Camera-type eye (tissue), 1 donor: ENCODE measurements around the gene KANK4. TPM values are rescaled to one million over a fixed set of nuclear protein-coding genes. Genes with fewer than 3 reads are reported as not detected.

Experiments
- total RNA-seq: library from RNA; depleted of rRNA; stranded (reverse); fragments of >200 nt; gene quantifications from one replicate; pipeline ENCODE4 v1.2.3, GENCODE V29; 2014

KANK4 gene
- 18.5 TPM for total RNA-seq

GRCh38 chr1:62318756-62319544, at the start of gene KANK4:
Gene KANK4, minus strand, starts transcription at chr1:62319434. Its CDS starts 37,870 bp downstream, at chr1:62281564.

DNA sequence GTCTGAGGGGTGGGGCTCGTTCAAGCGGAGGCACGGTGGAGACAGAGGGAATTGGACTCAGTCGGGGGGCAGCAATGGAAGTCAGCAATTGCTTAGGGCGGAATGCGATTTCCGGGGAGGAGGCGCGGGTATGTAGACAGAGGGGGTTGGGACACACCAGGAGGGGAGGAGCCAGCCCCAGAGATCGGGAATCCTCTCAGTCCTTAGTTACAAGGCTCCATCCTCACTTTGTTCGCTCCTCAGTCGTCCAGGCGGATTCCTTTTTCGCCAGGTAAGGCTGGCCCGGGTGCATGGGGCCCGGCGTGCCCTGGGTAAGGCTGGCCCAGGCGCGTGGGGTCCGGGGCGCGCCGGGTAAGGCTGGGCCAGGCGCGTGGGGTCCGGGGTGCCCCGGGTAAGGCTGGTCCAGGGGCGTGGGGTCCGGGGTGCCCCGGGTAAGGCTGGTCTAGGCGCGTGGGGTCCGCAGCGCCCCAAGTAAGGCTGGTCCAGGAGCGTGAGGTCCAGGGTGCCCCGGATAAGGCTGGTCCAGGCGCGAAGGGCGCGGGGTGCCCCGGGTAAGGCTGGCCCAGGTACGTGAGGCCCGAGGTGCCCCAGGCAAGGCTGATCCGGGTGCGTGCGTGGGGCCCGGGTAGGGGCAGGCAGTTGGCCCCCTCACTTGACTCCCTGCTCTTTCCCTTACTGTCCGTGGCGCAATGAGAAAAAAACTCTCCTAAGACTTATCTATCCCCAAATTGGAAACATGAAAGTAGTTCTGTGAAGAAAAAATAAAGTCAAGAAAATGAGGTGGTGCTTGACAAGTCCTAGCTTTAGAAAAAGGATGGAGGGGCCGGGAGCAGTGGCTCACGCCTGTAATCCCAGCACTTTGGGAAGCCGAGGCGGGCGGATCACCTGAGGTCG, 124.3 kb downstream of the KANK4 start, which contains the start of gene L1TD1:
L1TD1 (plus strand) TSS at position 199 of the 894 bp plus-strand sequence. CDS start 11,780 bp downstream, outside the sequence.

Other genes starting within 250 kb of the KANK4 start
- gene L1TD1, start 124.6 kb downstream of the KANK4 start, total RNA-seq = 1.1 TPM
- gene USP1, start 117.6 kb upstream of the KANK4 start, total RNA-seq = 78.5 TPM